ENCODE results near the gene RASGRF1. TPM values are rescaled to one million over a fixed set of nuclear protein-coding genes. Genes with fewer than 3 reads are reported as not detected.
"Not testable (repeated sequence)": the region's sequence is repeated elsewhere in the genome, so short reads cannot be mapped to it uniquely, and the experiment has no call there.

RASGRF1 gene
- polyA plus RNA-seq, 1 donor = 0.61 TPM

GRCh38 chr15:78932258-78932808 is 158.2 kb downstream of the RASGRF1 start:
- Histone ChIP-seq H3K27me3 (ENCODE audit: control insufficient read depth, insufficient read depth, low read length) (no peaks in the 10 kb centered on the region), H3K9me3 (ENCODE audit: control insufficient read depth, low read depth, low read length) (no peaks in the 10 kb centered on the region), H3K4me1 (ENCODE audit: control insufficient read depth, insufficient read depth, low read length) (no peaks in the 10 kb centered on the region), H3K36me3 (ENCODE audit: control insufficient read depth, insufficient read depth, low read length) (peaks cover 56% of the 10 kb centered on the region), H3K27ac (ENCODE audit: low read length) (no peak overlapping the region), H3K4me3 (ENCODE audit: low read length) (no peak overlapping the region)
- no CpG with 5 or more reads among the region's 13 CpGs for WGBS (ENCODE audit: insufficient coverage, low lambda C conversion rate)
- DNase-seq = no peak

- no peak for DNase-seq
- WGBS (ENCODE audit: insufficient coverage, low lambda C conversion rate) = no CpG with 5 or more reads among the region's 21 CpGs
- Histone ChIP-seq H3K9me3 (ENCODE audit: control insufficient read depth, low read depth, low read length) (no peaks in the 10 kb centered on the region), H3K27me3 (ENCODE audit: control insufficient read depth, insufficient read depth, low read length) (no peaks in the 10 kb centered on the region), H3K27ac (ENCODE audit: low read length) (no peak overlapping the region), H3K4me1 (ENCODE audit: control insufficient read depth, insufficient read depth, low read length) (no peaks in the 10 kb centered on the region), H3K4me3 (ENCODE audit: low read length) (no peak overlapping the region), H3K36me3 (ENCODE audit: control insufficient read depth, insufficient read depth, low read length) (peaks cover 58% of the 10 kb centered on the region)
Observed at GRCh38 chr15:78931439-78932257, 158.9 kb downstream of the RASGRF1 start.

- no peak for DNase-seq
- H3K27me3 ChIP-seq (ENCODE audit: control insufficient read depth, insufficient read depth, low read length) = no peaks in the 10 kb centered on the region
- WGBS (ENCODE audit: insufficient coverage, low lambda C conversion rate) = 100% methylated on average over 1 of the region's 11 CpGs
- no peaks in the 10 kb centered on the region for H3K4me1 ChIP-seq (ENCODE audit: control insufficient read depth, insufficient read depth, low read length)
- H3K9me3 ChIP-seq (ENCODE audit: control insufficient read depth, low read depth, low read length) = no peaks in the 10 kb centered on the region
- no peak overlapping the region for H3K4me3 ChIP-seq (ENCODE audit: low read length)
- H3K36me3 ChIP-seq (ENCODE audit: control insufficient read depth, insufficient read depth, low read length) = peaks cover 64% of the 10 kb centered on the region
- no peak overlapping the region for H3K27ac ChIP-seq (ENCODE audit: low read length)
Observed at GRCh38 chr15:78930577-78931388, 159.8 kb downstream of the RASGRF1 start.

GRCh38 chr15:78929536-78930264 is 160.9 kb downstream of the RASGRF1 start:
- Histone ChIP-seq H3K4me3 (ENCODE audit: low read length) (no peak overlapping the region), H3K9me3 (ENCODE audit: control insufficient read depth, low read depth, low read length) (no peaks in the 10 kb centered on the region), H3K36me3 (ENCODE audit: control insufficient read depth, insufficient read depth, low read length) (peaks cover 70% of the 10 kb centered on the region), H3K4me1 (ENCODE audit: control insufficient read depth, insufficient read depth, low read length) (no peaks in the 10 kb centered on the region), H3K27me3 (ENCODE audit: control insufficient read depth, insufficient read depth, low read length) (no peaks in the 10 kb centered on the region), H3K27ac (ENCODE audit: low read length) (no peak overlapping the region)
- DNase-seq = no peak
- no CpG with 5 or more reads among the region's 16 CpGs for WGBS (ENCODE audit: insufficient coverage, low lambda C conversion rate)

- Histone ChIP-seq H3K4me3 (ENCODE audit: low read length) (no peak overlapping the region), H3K4me1 (ENCODE audit: control insufficient read depth, insufficient read depth, low read length) (no peaks in the 10 kb centered on the region), H3K27me3 (ENCODE audit: control insufficient read depth, insufficient read depth, low read length) (no peaks in the 10 kb centered on the region), H3K36me3 (ENCODE audit: control insufficient read depth, insufficient read depth, low read length) (peaks cover 70% of the 10 kb centered on the region), H3K27ac (ENCODE audit: low read length) (no peak overlapping the region), H3K9me3 (ENCODE audit: control insufficient read depth, low read depth, low read length) (no peaks in the 10 kb centered on the region)
- 100% methylated on average over 1 of the region's 14 CpGs for WGBS (ENCODE audit: insufficient coverage, low lambda C conversion rate)
- no peak for DNase-seq
Observed at GRCh38 chr15:78928616-78929093, 161.9 kb downstream of the RASGRF1 start.

GRCh38 chr15:78928176-78928575 is 162.4 kb downstream of the RASGRF1 start:
- H3K9me3 ChIP-seq (ENCODE audit: control insufficient read depth, low read depth, low read length); H3K27ac ChIP-seq (ENCODE audit: low read length); H3K27me3 ChIP-seq (ENCODE audit: control insufficient read depth, insufficient read depth, low read length); H3K4me3 ChIP-seq (ENCODE audit: low read length); DNase-seq; H3K4me1 ChIP-seq (ENCODE audit: control insufficient read depth, insufficient read depth, low read length): not testable (repeated sequence)
- whole genome bisulfite sequencing (ENCODE audit: insufficient coverage, low lambda C conversion rate) = no CpG with 5 or more reads among the region's 14 CpGs
- peaks cover 73% of the 10 kb centered on the region for H3K36me3 ChIP-seq (ENCODE audit: control insufficient read depth, insufficient read depth, low read length)

GRCh38 chr15:78927077-78927790 is 163.3 kb downstream of the RASGRF1 start:
- Histone ChIP-seq H3K4me1 (ENCODE audit: control insufficient read depth, insufficient read depth, low read length) (no peaks in the 10 kb centered on the region), H3K9me3 (ENCODE audit: control insufficient read depth, low read depth, low read length) (no peaks in the 10 kb centered on the region), H3K27ac (ENCODE audit: low read length) (no peak overlapping the region), H3K27me3 (ENCODE audit: control insufficient read depth, insufficient read depth, low read length) (no peaks in the 10 kb centered on the region), H3K36me3 (ENCODE audit: control insufficient read depth, insufficient read depth, low read length) (peaks cover 78% of the 10 kb centered on the region), H3K4me3 (ENCODE audit: low read length) (no peak overlapping the region)
- no peak for DNase-seq
- WGBS (ENCODE audit: insufficient coverage, low lambda C conversion rate) = 100% methylated on average over 1 of the region's 17 CpGs

- peaks cover 78% of the 10 kb centered on the region for H3K36me3 ChIP-seq (ENCODE audit: control insufficient read depth, insufficient read depth, low read length)
- WGBS (ENCODE audit: insufficient coverage, low lambda C conversion rate) = no CpG with 5 or more reads among the region's 5 CpGs
- no peaks in the 10 kb centered on the region for H3K9me3 ChIP-seq (ENCODE audit: control insufficient read depth, low read depth, low read length)
- H3K4me1 ChIP-seq (ENCODE audit: control insufficient read depth, insufficient read depth, low read length) = no peaks in the 10 kb centered on the region
- H3K27ac ChIP-seq (ENCODE audit: low read length) = no peak overlapping the region
- no peak overlapping the region for H3K4me3 ChIP-seq (ENCODE audit: low read length)
- DNase-seq = no peak
- no peaks in the 10 kb centered on the region for H3K27me3 ChIP-seq (ENCODE audit: control insufficient read depth, insufficient read depth, low read length)
Observed at GRCh38 chr15:78925956-78926743, 164.4 kb downstream of the RASGRF1 start.

GRCh38 chr15:78925076-78925624 is 165.4 kb downstream of the RASGRF1 start:
- H3K27ac ChIP-seq (ENCODE audit: low read length) = no peak overlapping the region
- DNase-seq = no peak
- WGBS (ENCODE audit: insufficient coverage, low lambda C conversion rate) = no CpG with 5 or more reads among the region's 10 CpGs
- no peaks in the 10 kb centered on the region for H3K9me3 ChIP-seq (ENCODE audit: control insufficient read depth, low read depth, low read length)
- no peak overlapping the region for H3K4me3 ChIP-seq (ENCODE audit: low read length)
- peaks cover 74% of the 10 kb centered on the region for H3K36me3 ChIP-seq (ENCODE audit: control insufficient read depth, insufficient read depth, low read length)
- H3K4me1 ChIP-seq (ENCODE audit: control insufficient read depth, insufficient read depth, low read length) = no peaks in the 10 kb centered on the region
- H3K27me3 ChIP-seq (ENCODE audit: control insufficient read depth, insufficient read depth, low read length) = no peaks in the 10 kb centered on the region

Measured in large intestine (tissue), 3 donors.